ENCODE results near the gene CTNNBL1. TPM values are rescaled to one million over a fixed set of nuclear protein-coding genes. Genes with fewer than 3 reads are reported as not detected.

Gene CTNNBL1
- total and polyA plus RNA-seq, 2 of the 4 experiments (the other 2 are of a cell fraction) = 29.9 to 34.1 TPM

GRCh38 chr20:37917461-37917860 lies 223.6 kb downstream of the CTNNBL1 start:
- Histone ChIP-seq H3K27ac (ENCODE audit: insufficient read depth, low read length) (no peak overlapping the region), H3K4me3 (ENCODE audit: insufficient read depth, low read depth, low read length) (no peak overlapping the region), H2AFZ (replicated peaks; ENCODE audit: low read length, poor library complexity) (peak overlapping the region; percentile 23), H3K27me3 (ENCODE audit: control insufficient read depth, insufficient read depth, low read length) (peaks cover 90% of the 10 kb centered on the region), H2AK5ac (ENCODE audit: low read depth, low read length) (no peak overlapping the region), H3K4ac (ENCODE audit: low read depth, low read length) (no peak overlapping the region), H4K91ac (ENCODE audit: insufficient read depth, low read depth, low read length) (no peak overlapping the region), H2BK15ac (ENCODE audit: low read depth, low read length) (no peak overlapping the region), H4K8ac (ENCODE audit: low read depth in 2 of 2, low read length in 2 of 2) (no peak overlapping the region), H3K4me1 (ENCODE audit: control insufficient read depth, insufficient read depth, low read length) (no peaks in the 10 kb centered on the region), H3K9me3 (ENCODE audit: control insufficient read depth, insufficient read depth, low read length) (no peaks in the 10 kb centered on the region), H3K79me1 (ENCODE audit: low read depth in 1 of 2, low read length in 2 of 2) (no peaks in the 10 kb centered on the region), H3K9ac (ENCODE audit: low read depth, low read length) (no peak overlapping the region), H3K23ac (ENCODE audit: low read depth, low read length) (no peak overlapping the region), H3K9me1 (ENCODE audit: insufficient read depth, low read length) (no peaks in the 10 kb centered on the region), H2BK5ac (ENCODE audit: low read depth, low read length, poor library complexity, severe bottlenecking) (no peak overlapping the region), H3K18ac (ENCODE audit: low read depth, low read length) (no peak overlapping the region), H3K36me3 (ENCODE audit: control insufficient read depth, insufficient read depth, low read length) (no peaks in the 10 kb centered on the region), H2BK120ac (ENCODE audit: low read depth, low read length) (no peak overlapping the region), H4K5ac (ENCODE audit: low read depth, low read length) (no peak overlapping the region), H3K56ac (ENCODE audit: extremely low read depth, insufficient read depth, low read length) (no peak overlapping the region), H4K20me1 (ENCODE audit: insufficient read depth, low read length) (no peaks in the 10 kb centered on the region), H2AK9ac (replicated peaks; ENCODE audit: low read depth, low read length, poor library complexity) (no peak overlapping the region), H2BK20ac (ENCODE audit: low read depth, low read length) (no peak overlapping the region), H3K4me2 (ENCODE audit: low read depth, low read length) (no peak overlapping the region), H3K14ac (replicated peaks; ENCODE audit: low read depth, low read length) (no peak overlapping the region)
- ChIA-PET CTCF (no interaction called here), POLR2A (ENCODE audit: unreplicated experiment) (no interaction called here)
- BruUV-seq (replicated peaks) = no TSS peak
- no peak for ATAC-seq (ENCODE audit: low read depth)
- in situ Hi-C loops (cut with MboI; ENCODE audit: low sequenced_read_pairs) (no loop called here), dilution Hi-C loops (cut with HindIII; ENCODE audit: low sequenced_read_pairs, unreplicated experiment) (no loop called here), intact Hi-C loops (cut with micrococcal nuclease) (no loop called here)
- no peak for TF ChIP-seq CTCF (conservative IDR thresholded peaks at IDR 0.05; ENCODE audit: low read depth, low read length)
- 100% methylated on average over 1 of the region's 12 CpGs; no CpG with 5 or more reads in 1 of the 2 experiments for WGBS, 2 experiments (ENCODE audit: extremely low coverage in 2 of 2, insufficient read length in 1 of 2)
- DNase-seq = no peak
